Uterus (tissue), 4 donors: ENCODE measurements around the gene PAQR5. TPM values are rescaled to one million over a fixed set of nuclear protein-coding genes. Genes with fewer than 3 reads are reported as not detected.

Source experiments
- DNase-seq, 2 donors: peaks; one replicate each; pipeline ENCODE4 v3.0.0-alpha.2; 2019 to 2020
- H3K27ac ChIP-seq, 2 donors: fragments of 200-600 bp; sonication (generic); 1 replicate in 1 of 2; 2 replicates in 1 of 2; pipeline ENCODE4 v1.5.1; 2016 to 2018
- H3K27me3 ChIP-seq, 2 donors: fragments of 200-600 bp; sonication (generic); one replicate each; pipeline ENCODE4 v1.5.1; 2018 to 2019; ENCODE audit warnings: control low read depth in 1 of 2
- H3K36me3 ChIP-seq, 2 donors: fragments of 200-600 bp; sonication (generic); one replicate each; pipeline ENCODE4 v1.5.1; 2019; ENCODE audit warnings: control low read depth in 1 of 2
- H3K4me1 ChIP-seq, 2 donors: fragments of 200-600 bp; sonication (generic); one replicate each; pipeline ENCODE4 v1.5.1; 2018 to 2019; ENCODE audit warnings: control low read depth in 1 of 2
- H3K4me3 ChIP-seq, 2 donors: fragments of 200-600 bp; sonication (generic); 1 replicate in 1 of 2; 2 replicates in 1 of 2; pipeline ENCODE4 v1.5.1; 2018 to 2019; ENCODE audit warnings: mild to moderate bottlenecking in 1 of 2
- H3K9me3 ChIP-seq, 2 donors: fragments of 200-600 bp; sonication (generic); one replicate each; pipeline ENCODE4 v1.5.1; 2019; ENCODE audit warnings: control low read depth in 1 of 2
- POLR2A ChIP-seq, 2 donors: fragments of 450-650 bp; IDR thresholded peaks; one replicate each; pipeline ENCODE4 v1.6.1; 2016; ENCODE audit warnings: antibody characterized with exemption in 2 of 2, mild to moderate bottlenecking in 1 of 2, moderate library complexity in 1 of 2
- intact Hi-C: fragments of 100-400 bp; cut with DNase I; formaldehyde crosslinking; loops from one replicate; pipeline ENCODE4 v1.15.1; 2023; ENCODE audit warnings: low total_unique reads
- total RNA-seq, 4 donors: library from RNA; depleted of rRNA in 3 of 4; stranded (reverse); fragments of >200 nt in 3 of 4; gene quantifications; one replicate each; pipeline versions ENCODE4 v1.1.0 to v1.2.4, GENCODE V29; 2014 to 2023
- TF ChIP-seq, protein P1 (sequence below), 4 experiments: fragments of 200-600 bp in 2 of 4; fragments of 450-650 bp in 2 of 4; sonication (generic) in 2 of 4; IDR thresholded peaks; one replicate each; pipeline ENCODE4 v1.5.1; 2016 to 2019; ENCODE audit warnings: antibody characterized with exemption in 4 of 4, mild to moderate bottlenecking in 2 of 4, moderate library complexity in 1 of 4
- donor health status: DM: yes; HTN: yes; CAD: no.

The PAQR5 gene
- total RNA-seq, 4 donors from 2014 or later = 0.28 to 0.61 TPM; not detected in 2

DNA sequence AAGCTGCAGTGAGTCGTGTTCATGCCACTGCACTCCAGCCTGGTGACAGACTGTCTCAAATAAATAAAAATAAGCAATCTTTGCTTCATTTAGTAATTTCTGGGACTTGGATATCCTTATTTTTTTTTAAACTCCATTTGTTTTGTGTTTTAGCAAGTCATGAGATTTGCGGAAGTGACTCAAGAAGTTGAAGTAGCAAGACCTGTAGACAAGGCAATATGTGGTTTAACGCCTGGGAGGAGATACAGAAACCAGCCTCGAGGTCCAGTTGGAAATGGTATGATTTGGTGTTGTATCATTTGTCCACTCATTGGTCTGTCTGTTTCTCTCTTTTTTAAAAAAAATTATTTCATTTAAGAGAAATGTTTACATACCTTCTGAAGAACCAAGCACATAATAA lies 137.3 kb downstream of the PAQR5 start:
- Histone ChIP-seq H3K27me3 (no peaks in the 10 kb centered on the region), H3K9me3 (no peaks in the 10 kb centered on the region), H3K27ac (no peak overlapping the region), H3K4me3 (no peak overlapping the region), H3K4me1 (no peaks in the 10 kb centered on the region), H3K36me3 (no peaks in the 10 kb centered on the region)
- no peak for DNase-seq
- intact Hi-C loops = no loop called here
- no peak for TF ChIP-seq POLR2A (IDR thresholded peaks at IDR 0.05)
- TF ChIP-seq, protein P1, sequence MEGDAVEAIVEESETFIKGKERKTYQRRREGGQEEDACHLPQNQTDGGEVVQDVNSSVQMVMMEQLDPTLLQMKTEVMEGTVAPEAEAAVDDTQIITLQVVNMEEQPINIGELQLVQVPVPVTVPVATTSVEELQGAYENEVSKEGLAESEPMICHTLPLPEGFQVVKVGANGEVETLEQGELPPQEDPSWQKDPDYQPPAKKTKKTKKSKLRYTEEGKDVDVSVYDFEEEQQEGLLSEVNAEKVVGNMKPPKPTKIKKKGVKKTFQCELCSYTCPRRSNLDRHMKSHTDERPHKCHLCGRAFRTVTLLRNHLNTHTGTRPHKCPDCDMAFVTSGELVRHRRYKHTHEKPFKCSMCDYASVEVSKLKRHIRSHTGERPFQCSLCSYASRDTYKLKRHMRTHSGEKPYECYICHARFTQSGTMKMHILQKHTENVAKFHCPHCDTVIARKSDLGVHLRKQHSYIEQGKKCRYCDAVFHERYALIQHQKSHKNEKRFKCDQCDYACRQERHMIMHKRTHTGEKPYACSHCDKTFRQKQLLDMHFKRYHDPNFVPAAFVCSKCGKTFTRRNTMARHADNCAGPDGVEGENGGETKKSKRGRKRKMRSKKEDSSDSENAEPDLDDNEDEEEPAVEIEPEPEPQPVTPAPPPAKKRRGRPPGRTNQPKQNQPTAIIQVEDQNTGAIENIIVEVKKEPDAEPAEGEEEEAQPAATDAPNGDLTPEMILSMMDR (IDR thresholded peaks at IDR 0.05) = no peak

DNA sequence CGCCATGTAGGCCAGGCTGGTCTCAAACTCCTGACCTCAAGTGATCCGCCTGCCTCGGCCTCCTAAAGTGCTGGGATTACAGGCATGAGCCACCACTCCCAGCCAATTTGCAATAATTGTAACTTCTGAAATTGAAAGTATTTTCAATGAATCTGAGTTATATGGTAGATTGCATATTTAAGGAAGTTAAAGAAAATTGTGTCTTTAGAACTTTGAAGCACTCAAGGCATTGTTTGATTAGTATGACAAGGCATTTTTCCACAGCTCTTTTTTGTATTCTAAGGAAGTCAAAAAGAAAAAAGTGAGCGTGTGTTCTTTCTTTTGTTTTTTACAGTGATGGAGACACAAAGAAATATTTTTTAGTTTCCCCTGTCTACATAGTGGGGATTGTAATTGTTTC lies 138.2 kb downstream of the PAQR5 start:
- intact Hi-C loops = no loop called here
- no peak for TF ChIP-seq POLR2A (IDR thresholded peaks at IDR 0.05)
- TF ChIP-seq, protein P1 (IDR thresholded peaks at IDR 0.05) = no peak
- H3K4me1 ChIP-seq = no peaks in the 10 kb centered on the region
- H3K36me3 ChIP-seq = no peaks in the 10 kb centered on the region
- no peak for DNase-seq
- no peaks in the 10 kb centered on the region for H3K9me3 ChIP-seq
- H3K4me3 ChIP-seq = no peak overlapping the region
- H3K27ac ChIP-seq = no peak overlapping the region
- H3K27me3 ChIP-seq = no peaks in the 10 kb centered on the region

DNA sequence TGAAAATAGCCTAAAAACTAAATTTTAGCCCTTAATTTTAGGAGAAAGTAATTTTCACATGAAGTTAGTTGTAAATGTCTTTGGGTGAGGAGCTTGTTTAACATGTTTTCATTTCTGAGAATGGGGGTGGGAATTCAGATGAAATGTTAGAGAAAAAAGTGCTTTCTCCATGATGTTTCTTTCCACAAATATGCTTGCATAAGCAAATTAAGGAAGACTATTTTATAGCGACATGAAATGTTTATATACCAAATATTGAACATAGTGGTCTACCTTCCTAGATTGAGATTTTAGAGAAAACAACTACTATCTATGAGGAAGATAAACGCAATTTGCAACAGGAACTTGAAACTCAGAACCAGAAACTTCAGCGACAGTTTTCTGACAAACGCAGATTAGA lies 140.9 kb downstream of the PAQR5 start:
- H3K27me3 ChIP-seq = no peaks in the 10 kb centered on the region
- no peak for DNase-seq
- no peaks in the 10 kb centered on the region for H3K4me1 ChIP-seq
- no peaks in the 10 kb centered on the region for H3K36me3 ChIP-seq
- H3K9me3 ChIP-seq = no peaks in the 10 kb centered on the region
- TF ChIP-seq, protein P1 (IDR thresholded peaks at IDR 0.05) = no peak
- intact Hi-C loops = no loop called here
- no peak overlapping the region for H3K4me3 ChIP-seq
- H3K27ac ChIP-seq = no peak overlapping the region

DNA sequence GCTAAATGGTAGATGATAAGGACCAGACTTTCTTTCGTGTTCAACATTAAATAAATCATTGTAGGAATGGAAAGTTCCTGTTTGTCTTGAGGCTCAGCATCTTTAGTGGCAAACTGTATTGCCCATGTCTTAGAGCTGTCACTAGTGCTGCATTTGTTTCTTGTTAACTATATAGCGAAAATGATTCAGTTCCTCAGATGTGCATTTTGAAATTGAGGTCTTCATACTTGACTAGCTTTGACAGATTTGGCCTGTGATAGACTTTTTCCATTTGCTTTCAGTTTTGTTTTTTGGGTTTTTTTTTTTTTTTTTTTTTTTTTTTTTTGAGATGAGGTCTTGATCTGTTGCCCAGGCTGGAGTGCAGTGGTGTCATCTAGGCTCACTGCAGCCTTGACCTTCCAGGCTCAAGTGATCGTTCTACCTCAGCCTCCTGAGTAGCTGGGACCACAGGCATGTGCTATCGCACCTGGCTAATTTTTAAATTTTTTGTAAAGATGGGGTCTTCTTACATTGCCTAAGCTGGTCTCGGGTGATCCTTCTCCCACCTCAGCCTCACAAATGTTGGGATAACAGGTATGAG lies 144.4 kb downstream of the PAQR5 start:
- intact Hi-C loops = no loop called here
- Histone ChIP-seq H3K9me3 (no peaks in the 10 kb centered on the region), H3K4me3 (no peak overlapping the region), H3K27ac (no peak overlapping the region), H3K27me3 (no peaks in the 10 kb centered on the region), H3K36me3 (no peaks in the 10 kb centered on the region), H3K4me1 (no peaks in the 10 kb centered on the region)
- no peak for DNase-seq
- TF ChIP-seq POLR2A (IDR thresholded peaks at IDR 0.05) = no peak
- TF ChIP-seq, protein P1 (IDR thresholded peaks at IDR 0.05) = no peak

DNA sequence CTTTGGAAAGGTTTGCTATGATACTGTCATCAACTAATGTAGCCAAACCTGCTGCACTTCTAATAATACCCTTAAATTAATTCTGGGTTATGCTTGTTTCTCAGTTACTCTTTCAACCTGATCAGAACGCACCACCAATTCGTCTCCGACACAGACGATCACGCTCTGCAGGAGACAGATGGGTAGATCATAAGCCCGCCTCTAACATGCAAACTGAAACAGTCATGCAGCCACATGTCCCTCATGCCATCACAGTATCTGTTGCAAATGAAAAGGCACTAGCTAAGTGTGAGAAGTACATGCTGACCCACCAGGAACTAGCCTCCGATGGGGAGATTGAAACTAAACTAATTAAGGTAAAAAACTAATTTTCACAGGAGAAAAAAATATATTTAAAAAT lies 146.0 kb downstream of the PAQR5 start:
- Histone ChIP-seq H3K27me3 (no peaks in the 10 kb centered on the region), H3K4me3 (no peak overlapping the region), H3K27ac (no peak overlapping the region), H3K4me1 (no peaks in the 10 kb centered on the region), H3K9me3 (no peaks in the 10 kb centered on the region), H3K36me3 (no peaks in the 10 kb centered on the region)
- no peak for DNase-seq
- TF ChIP-seq, protein P1 (IDR thresholded peaks at IDR 0.05) = no peak
- no peak for TF ChIP-seq POLR2A (IDR thresholded peaks at IDR 0.05)
- intact Hi-C loops = no loop called here
